ENCODE data around the gene UNC13C.

- TF ChIP-seq CTCF (IDR thresholded peaks at IDR 0.05) (no peak), POLR2A (IDR thresholded peaks at IDR 0.05) (no peak)
Measured at GRCh38 chr15:54502416-54503075, 524.3 kb downstream of the UNC13C start.

Measured in vagina (tissue), 2 donors.